GM18520 (cell line): ENCODE data around the gene MOSPD3.

Source experiments
- ATAC-seq: cut with Tn5 transposase; IDR thresholded peaks from one replicate; pipeline ENCODE4 v1.9.1; 2021; ENCODE audit not compliant: unreplicated experiment

MOSPD3 gene

GRCh38 chr7:100575206-100575631 lies 37.1 kb upstream of the MOSPD3 start:
- ATAC-seq = no peak

- no peak for ATAC-seq
Measured at GRCh38 chr7:100575746-100576383, 36.5 kb upstream of the MOSPD3 start.

GRCh38 chr7:100576384-100576993 lies 35.9 kb upstream of the MOSPD3 start:
- no peak for ATAC-seq

- ATAC-seq = no peak
Measured at GRCh38 chr7:100577103-100577502, 35.2 kb upstream of the MOSPD3 start.

- ATAC-seq = no peak
Measured at GRCh38 chr7:100577507-100577906, 34.8 kb upstream of the MOSPD3 start.

- ATAC-seq = no peak
Measured at GRCh38 chr7:100578246-100579183, 33.8 kb upstream of the MOSPD3 start.

GRCh38 chr7:100580466-100581283 lies 31.7 kb upstream of the MOSPD3 start:
- ATAC-seq = no peak

- no peak for ATAC-seq
Measured at GRCh38 chr7:100582041-100582579, 30.2 kb upstream of the MOSPD3 start.

GRCh38 chr7:100582650-100583049 lies 29.7 kb upstream of the MOSPD3 start:
- no peak for ATAC-seq

GRCh38 chr7:100583132-100584053 lies 28.9 kb upstream of the MOSPD3 start:
- ATAC-seq = no peak

GRCh38 chr7:100584054-100584682 lies 28.2 kb upstream of the MOSPD3 start:
- ATAC-seq = no peak

GRCh38 chr7:100584683-100585510 lies 27.4 kb upstream of the MOSPD3 start:
- no peak for ATAC-seq

- peak; percentile 7 for ATAC-seq
Measured at GRCh38 chr7:100585511-100586265, 26.7 kb upstream of the MOSPD3 start, which contains the start of gene LRCH4. Gene LRCH4 (minus strand): TSS chr7:100586129. CDS start chr7:100586100, 29 bp downstream.

- ATAC-seq = peak; percentile 81
Measured at GRCh38 chr7:100586266-100587025, 25.9 kb upstream of the MOSPD3 start, which contains the start of gene FBXO24. Gene FBXO24 (plus strand): TSS chr7:100586328. CDS start chr7:100586626, 298 bp downstream.

GRCh38 chr7:100588438-100588837 lies 23.9 kb upstream of the MOSPD3 start:
- ATAC-seq = no peak

- no peak for ATAC-seq
Measured at GRCh38 chr7:100589341-100589947, 22.9 kb upstream of the MOSPD3 start.
